GM12865 (cell line): ENCODE measurements around the gene ONECUT2.

Experiments
- DNase-seq: peaks from one replicate; pipeline ENCODE4 v3.0.0; 2010; ENCODE audit warnings: low read depth
- H3K4me3 ChIP-seq: 2 replicates; pipeline ENCODE4 v1.5.1; 2011; ENCODE audit warnings: mild to moderate bottlenecking, low read depth, low read length, control low read depth
- TF ChIP-seq, protein P1 (sequence below): IDR thresholded peaks from 2 replicates; pipeline ENCODE4 v1.5.1; 2011; ENCODE audit warnings: low read length, control low read depth, low read depth, inconsistent platforms; ENCODE audit not compliant: insufficient read depth; ENCODE audit errors: missing control alignments

Gene ONECUT2

DNA sequence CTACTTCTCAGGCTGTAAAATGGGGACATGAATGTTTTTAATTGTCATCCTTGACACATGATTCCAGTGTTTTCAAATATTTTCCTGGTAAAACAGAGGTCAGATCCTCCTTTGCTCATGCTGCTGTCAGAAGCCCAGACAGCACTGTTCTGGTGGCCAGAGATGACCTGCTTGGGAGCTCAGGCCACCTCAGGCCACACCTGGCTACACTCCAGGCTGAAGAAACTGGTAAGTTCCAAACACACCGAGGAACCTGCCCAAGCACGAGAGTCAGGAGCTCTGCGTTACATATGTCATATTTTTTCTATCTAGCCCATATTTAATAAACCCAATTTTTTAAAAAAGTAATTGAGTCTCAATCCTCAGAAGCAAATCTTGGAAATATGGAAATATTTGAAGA, 103.4 kb downstream of the ONECUT2 start:
- no peak for DNase-seq
- TF ChIP-seq, protein P1, sequence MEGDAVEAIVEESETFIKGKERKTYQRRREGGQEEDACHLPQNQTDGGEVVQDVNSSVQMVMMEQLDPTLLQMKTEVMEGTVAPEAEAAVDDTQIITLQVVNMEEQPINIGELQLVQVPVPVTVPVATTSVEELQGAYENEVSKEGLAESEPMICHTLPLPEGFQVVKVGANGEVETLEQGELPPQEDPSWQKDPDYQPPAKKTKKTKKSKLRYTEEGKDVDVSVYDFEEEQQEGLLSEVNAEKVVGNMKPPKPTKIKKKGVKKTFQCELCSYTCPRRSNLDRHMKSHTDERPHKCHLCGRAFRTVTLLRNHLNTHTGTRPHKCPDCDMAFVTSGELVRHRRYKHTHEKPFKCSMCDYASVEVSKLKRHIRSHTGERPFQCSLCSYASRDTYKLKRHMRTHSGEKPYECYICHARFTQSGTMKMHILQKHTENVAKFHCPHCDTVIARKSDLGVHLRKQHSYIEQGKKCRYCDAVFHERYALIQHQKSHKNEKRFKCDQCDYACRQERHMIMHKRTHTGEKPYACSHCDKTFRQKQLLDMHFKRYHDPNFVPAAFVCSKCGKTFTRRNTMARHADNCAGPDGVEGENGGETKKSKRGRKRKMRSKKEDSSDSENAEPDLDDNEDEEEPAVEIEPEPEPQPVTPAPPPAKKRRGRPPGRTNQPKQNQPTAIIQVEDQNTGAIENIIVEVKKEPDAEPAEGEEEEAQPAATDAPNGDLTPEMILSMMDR = no peak
- H3K4me3 ChIP-seq = no peak overlapping the region

GRCh38 chr18:57539702-57540101, 104.5 kb downstream of the ONECUT2 start:
- TF ChIP-seq, protein P1 = no peak
- H3K4me3 ChIP-seq = no peak overlapping the region
- no peak for DNase-seq
